ENCODE measurements around the gene ESPL1. TPM values are rescaled to one million over a fixed set of nuclear protein-coding genes. Genes with fewer than 3 reads are reported as not detected.

Gene ESPL1
- total and polyA plus RNA-seq, 7 donors = under 0.01 to 7.6 (median 1.9) TPM

DNA sequence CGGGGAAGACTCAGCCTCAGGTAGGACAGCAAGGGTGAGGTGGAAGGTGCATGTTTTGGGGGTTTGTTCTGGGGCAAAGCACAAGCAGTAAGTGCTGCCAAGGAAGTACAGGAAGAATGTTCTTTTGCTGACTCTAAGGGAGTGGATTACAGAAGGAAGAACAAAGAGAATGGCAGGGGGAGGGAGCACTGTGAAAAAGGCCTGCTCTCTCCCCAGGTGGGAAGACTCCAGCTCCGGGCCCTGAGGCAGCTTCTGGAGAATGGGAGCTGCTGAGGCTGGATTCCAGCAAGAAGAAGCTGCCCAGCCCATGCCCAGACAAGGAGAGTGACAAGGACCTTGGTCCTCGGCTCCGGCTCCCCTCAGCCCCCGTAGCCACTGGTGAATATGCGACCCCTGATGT lies 20.2 kb downstream of the ESPL1 start:
- no peaks in the 10 kb centered on the region for H3K9me3 ChIP-seq
- H3K36me3 ChIP-seq = no peaks in the 10 kb centered on the region
- WGBS, 2 donors = 93% methylated on average over 6 of the region's 6 CpGs
- peaks cover 0 to 4% (median 0%) of the 10 kb centered on the region in 4 donors for H3K4me1 ChIP-seq
- no peak overlapping the region for H3K4me3 ChIP-seq
- no peak for TF ChIP-seq POLR2AphosphoS5 (IDR thresholded peaks at IDR 0.05)
- TF ChIP-seq, protein P1, sequence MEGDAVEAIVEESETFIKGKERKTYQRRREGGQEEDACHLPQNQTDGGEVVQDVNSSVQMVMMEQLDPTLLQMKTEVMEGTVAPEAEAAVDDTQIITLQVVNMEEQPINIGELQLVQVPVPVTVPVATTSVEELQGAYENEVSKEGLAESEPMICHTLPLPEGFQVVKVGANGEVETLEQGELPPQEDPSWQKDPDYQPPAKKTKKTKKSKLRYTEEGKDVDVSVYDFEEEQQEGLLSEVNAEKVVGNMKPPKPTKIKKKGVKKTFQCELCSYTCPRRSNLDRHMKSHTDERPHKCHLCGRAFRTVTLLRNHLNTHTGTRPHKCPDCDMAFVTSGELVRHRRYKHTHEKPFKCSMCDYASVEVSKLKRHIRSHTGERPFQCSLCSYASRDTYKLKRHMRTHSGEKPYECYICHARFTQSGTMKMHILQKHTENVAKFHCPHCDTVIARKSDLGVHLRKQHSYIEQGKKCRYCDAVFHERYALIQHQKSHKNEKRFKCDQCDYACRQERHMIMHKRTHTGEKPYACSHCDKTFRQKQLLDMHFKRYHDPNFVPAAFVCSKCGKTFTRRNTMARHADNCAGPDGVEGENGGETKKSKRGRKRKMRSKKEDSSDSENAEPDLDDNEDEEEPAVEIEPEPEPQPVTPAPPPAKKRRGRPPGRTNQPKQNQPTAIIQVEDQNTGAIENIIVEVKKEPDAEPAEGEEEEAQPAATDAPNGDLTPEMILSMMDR (IDR thresholded peaks at IDR 0.05) = no peak
- TF ChIP-seq EP300 (IDR thresholded peaks at IDR 0.05) = no peak
- TF ChIP-seq POLR2A (IDR thresholded peaks at IDR 0.05) = no peak
- intact Hi-C loops (cut with DNase I) = loop anchor here (1.0 kb wide), 1 partner anchor 75 kb away; no protein-coding TSS in a partner anchor
- no peak for DNase-seq
- no peak overlapping the region for H3K27ac ChIP-seq
- H3K27me3 ChIP-seq = no peaks in the 10 kb centered on the region

DNA sequence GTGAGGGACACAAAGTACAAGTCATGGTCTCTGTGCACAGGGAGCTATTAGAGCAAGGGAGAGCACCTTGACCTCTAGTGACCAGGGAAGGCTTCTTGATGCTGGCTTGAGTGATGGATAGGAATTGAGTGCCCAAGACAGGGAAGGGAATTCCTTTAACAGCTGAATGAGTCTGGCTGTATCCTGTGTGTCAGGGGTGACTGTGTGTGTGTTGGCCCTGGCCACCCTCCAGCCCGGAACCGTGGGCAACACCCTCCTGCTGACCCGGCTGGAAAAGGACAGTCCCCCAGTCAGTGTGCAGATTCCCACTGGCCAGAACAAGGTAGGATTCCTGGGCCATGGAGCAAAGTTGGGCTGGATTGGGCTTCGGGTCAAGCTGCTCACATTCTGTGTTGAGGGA lies 21.8 kb downstream of the ESPL1 start:
- H3K27ac ChIP-seq = no peak overlapping the region
- 86 to 89% methylated on average over 4 of the region's 4 CpGs for WGBS, 2 donors
- intact Hi-C loops (cut with DNase I) = no loop called here

DNA sequence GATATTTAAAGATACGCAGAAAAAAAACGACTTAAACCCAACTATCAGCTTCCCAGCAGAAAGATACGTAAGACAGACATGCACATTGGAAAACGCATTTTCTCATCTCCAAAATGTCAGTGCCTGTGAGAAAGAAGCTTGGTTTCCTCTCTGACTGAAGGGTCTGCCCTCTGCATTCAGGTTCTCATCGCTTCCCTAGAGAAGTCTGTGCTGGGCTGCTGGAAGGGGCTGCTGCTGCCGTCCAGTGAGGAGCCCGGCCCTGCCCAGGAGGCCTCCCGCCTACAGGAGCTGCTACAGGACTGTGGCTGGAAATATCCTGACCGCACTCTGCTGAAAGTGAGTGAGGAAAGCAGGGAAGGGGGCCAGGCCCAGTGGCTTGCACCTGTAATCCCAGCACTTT lies 22.6 kb downstream of the ESPL1 start:
- no peaks in the 10 kb centered on the region for H3K27me3 ChIP-seq
- no peak for DNase-seq
- H3K4me1 ChIP-seq = peaks cover 0 to 13% (median 7%) of the 10 kb centered on the region in 4 donors
- TF ChIP-seq POLR2A (IDR thresholded peaks at IDR 0.05) = no peak
- no peak for TF ChIP-seq EP300 (IDR thresholded peaks at IDR 0.05)
- TF ChIP-seq POLR2AphosphoS5 (IDR thresholded peaks at IDR 0.05) = no peak
- TF ChIP-seq, protein P1 (IDR thresholded peaks at IDR 0.05) = no peak
- H3K27ac ChIP-seq = no peak overlapping the region
- 93 to 95% methylated on average over 9 of the region's 9 CpGs for WGBS, 2 donors
- no peak overlapping the region for H3K4me3 ChIP-seq
- H3K9me3 ChIP-seq = no peaks in the 10 kb centered on the region
- intact Hi-C loops (cut with DNase I) = no loop called here
- H3K36me3 ChIP-seq = no peaks in the 10 kb centered on the region

More for the DNA sequence above, 21.8 kb downstream of the ESPL1 start:
- no peak for DNase-seq
- peaks cover 0 to 10% (median 5%) of the 10 kb centered on the region in 4 donors for H3K4me1 ChIP-seq
- H3K4me3 ChIP-seq = no peak overlapping the region
- H3K9me3 ChIP-seq = no peaks in the 10 kb centered on the region
- TF ChIP-seq, protein P1 (IDR thresholded peaks at IDR 0.05) = no peak
- TF ChIP-seq POLR2AphosphoS5 (IDR thresholded peaks at IDR 0.05) (no peak), POLR2A (IDR thresholded peaks at IDR 0.05) (no peak), EP300 (IDR thresholded peaks at IDR 0.05) (no peak)
- H3K27me3 ChIP-seq = no peaks in the 10 kb centered on the region
- no peaks in the 10 kb centered on the region for H3K36me3 ChIP-seq

DNA sequence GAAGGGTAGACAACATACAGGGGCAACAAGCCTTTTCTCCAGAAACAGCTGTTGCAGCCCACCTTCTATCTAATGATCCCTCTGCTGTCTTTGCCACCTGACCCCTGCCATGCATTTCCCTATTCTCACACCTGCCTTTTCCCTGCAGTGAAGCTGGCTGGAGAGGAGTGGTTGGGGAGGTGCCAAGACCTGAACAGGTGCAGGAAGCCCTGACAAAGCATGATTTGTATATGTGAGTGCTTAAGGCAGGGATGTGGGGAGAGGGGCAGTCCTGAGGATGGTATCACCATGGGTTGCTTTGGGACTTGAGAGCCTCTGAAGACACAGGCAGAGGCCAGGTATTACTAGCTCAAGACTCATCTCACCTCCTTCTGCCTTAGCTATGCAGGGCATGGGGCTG lies 24.3 kb downstream of the ESPL1 start:
- no peaks in the 10 kb centered on the region for H3K9me3 ChIP-seq
- H3K27ac ChIP-seq = no peak overlapping the region
- TF ChIP-seq POLR2A (IDR thresholded peaks at IDR 0.05) (no peak), POLR2AphosphoS5 (IDR thresholded peaks at IDR 0.05) (no peak), EP300 (IDR thresholded peaks at IDR 0.05) (no peak)
- TF ChIP-seq, protein P1 (IDR thresholded peaks at IDR 0.05) = no peak
- peaks cover 0 to 24% (median 22%) of the 10 kb centered on the region in 4 donors for H3K4me1 ChIP-seq
- no peak for DNase-seq
- H3K36me3 ChIP-seq = peaks cover 0 to 6% (median 0%) of the 10 kb centered on the region in 4 donors
- no peak overlapping the region for H3K4me3 ChIP-seq
- no peaks in the 10 kb centered on the region for H3K27me3 ChIP-seq
- intact Hi-C loops (cut with DNase I) = no loop called here

Data from sigmoid colon (tissue), 7 donors.